Suprapubic skin (tissue), 4 donors: ENCODE data around the gene DNAJC15.

Experiments used
- EP300 ChIP-seq: sonication (generic); formaldehyde crosslinking; IDR thresholded peaks from one replicate; pipeline ENCODE4 v1.6.1; 2017; ENCODE audit warnings: antibody characterized with exemption
- POLR2A ChIP-seq, 2 donors: fragments of 450-650 bp; IDR thresholded peaks; one replicate each; pipeline ENCODE4 v1.6.1; 2017; ENCODE audit warnings: antibody characterized with exemption in 2 of 2, mild to moderate bottlenecking in 2 of 2, moderate library complexity in 2 of 2
- POLR2AphosphoS5 ChIP-seq, 3 donors: sonication (generic); formaldehyde crosslinking; IDR thresholded peaks; one replicate each; pipeline ENCODE4 v1.6.1; 2017; ENCODE audit warnings: antibody characterized with exemption in 3 of 3
- TF ChIP-seq, protein P1 (sequence below), 2 donors: fragments of 200-600 bp in 1 of 2; fragments of 450-650 bp in 1 of 2; sonication (generic) in 1 of 2; IDR thresholded peaks; one replicate each; pipeline ENCODE4 v1.5.1; 2016 to 2019; ENCODE audit warnings: antibody characterized with exemption in 2 of 2, mild to moderate bottlenecking in 1 of 2, moderate library complexity in 1 of 2

DNA sequence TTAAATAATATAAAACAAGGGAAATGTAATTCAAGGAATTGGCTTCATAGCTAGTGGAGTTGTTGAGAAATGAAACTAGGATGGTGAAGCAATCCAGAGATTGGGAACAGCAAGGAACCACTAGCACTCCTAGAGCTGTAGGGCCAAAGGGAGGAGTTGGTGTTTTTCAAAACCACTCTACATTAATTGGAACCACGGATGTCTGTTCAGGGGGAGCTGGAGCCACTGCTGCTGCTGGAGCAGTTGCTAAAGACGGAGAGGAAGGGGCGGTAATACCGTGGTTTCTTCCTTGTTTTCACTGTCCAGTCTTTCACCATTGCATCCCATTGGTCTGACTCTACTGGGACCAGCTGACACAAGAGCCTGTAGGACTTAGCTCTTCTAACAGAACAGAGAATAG lies 8.5 kb downstream of the DNAJC15 start:
- TF ChIP-seq, protein P1, sequence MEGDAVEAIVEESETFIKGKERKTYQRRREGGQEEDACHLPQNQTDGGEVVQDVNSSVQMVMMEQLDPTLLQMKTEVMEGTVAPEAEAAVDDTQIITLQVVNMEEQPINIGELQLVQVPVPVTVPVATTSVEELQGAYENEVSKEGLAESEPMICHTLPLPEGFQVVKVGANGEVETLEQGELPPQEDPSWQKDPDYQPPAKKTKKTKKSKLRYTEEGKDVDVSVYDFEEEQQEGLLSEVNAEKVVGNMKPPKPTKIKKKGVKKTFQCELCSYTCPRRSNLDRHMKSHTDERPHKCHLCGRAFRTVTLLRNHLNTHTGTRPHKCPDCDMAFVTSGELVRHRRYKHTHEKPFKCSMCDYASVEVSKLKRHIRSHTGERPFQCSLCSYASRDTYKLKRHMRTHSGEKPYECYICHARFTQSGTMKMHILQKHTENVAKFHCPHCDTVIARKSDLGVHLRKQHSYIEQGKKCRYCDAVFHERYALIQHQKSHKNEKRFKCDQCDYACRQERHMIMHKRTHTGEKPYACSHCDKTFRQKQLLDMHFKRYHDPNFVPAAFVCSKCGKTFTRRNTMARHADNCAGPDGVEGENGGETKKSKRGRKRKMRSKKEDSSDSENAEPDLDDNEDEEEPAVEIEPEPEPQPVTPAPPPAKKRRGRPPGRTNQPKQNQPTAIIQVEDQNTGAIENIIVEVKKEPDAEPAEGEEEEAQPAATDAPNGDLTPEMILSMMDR (IDR thresholded peaks at IDR 0.05), result no peak
- TF ChIP-seq POLR2AphosphoS5 (IDR thresholded peaks at IDR 0.05) (no peak), POLR2A (IDR thresholded peaks at IDR 0.05) (no peak), EP300 (no peak)
